GM19099 (cell line): ENCODE data around the gene TMEM147.

Source experiments
- POLR2A ChIP-seq: IDR thresholded peaks from 3 replicates; pipeline ENCODE4 v1.6.1; 2011; ENCODE audit warnings: low read depth; ENCODE audit not compliant: insufficient read length; ENCODE audit errors: extremely low read depth

The TMEM147 gene

DNA sequence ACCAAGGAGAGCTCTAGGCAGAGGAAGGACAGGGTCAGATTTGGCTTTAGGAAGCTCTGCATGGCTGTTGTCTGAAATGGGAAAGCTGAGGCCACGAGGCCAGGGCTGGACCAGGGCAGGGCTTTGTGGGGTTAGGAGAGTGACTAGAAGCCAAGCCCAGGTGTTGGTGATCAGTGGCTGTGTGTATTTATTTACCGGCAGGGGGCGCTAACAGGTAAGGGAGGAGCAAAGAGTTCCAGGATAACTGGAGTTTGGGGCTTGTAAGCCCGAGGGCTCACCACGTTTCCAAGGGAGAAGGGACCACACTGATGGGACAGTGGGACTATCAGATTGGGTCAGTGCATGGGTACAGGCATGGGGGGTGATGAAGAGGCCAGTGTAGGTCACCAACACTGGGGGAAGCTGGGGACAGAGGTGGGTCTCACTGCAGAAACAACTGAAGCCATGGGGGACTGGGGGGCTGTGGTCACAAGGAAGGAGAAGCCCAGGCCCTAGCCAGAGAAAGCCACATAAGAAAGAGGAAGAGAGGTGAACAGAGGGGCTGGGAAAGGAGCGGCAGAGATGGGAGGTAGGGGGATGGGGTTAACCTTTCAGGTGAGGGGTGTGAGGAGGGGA is 3.9 kb downstream of the TMEM147 start:
- no peak for TF ChIP-seq POLR2A

DNA sequence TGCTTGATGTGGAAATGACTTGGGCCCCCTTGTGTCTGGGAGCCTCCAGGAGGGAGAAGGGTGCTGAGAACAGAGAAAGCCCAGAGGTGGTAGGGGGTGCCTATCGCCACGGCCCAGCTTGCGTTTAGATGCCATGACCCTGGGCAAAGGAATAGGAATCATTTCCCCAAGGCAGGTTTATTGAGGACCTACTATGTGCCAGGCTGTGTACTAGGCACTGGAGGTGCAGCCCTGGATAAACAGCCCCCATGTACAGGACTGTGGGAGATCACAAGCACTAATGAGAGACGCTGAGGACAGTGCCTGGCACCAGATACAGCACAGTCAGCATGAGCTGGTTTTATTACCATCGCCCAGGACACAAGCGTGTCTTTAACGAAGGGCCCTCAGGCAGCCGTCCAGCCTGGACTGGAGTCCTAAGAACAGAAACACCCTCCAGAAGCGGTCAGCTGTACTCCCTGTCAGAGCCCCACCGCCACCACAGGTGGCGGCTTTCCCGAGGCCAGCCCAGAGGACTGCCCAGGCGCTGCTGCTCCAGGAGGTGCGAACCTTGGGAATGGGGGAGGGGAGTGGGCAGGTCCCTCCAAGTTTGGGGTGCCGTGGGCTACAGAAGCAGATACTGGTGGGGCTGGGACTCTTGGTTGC is 4.6 kb downstream of the TMEM147 start:
- no peak for TF ChIP-seq POLR2A

DNA sequence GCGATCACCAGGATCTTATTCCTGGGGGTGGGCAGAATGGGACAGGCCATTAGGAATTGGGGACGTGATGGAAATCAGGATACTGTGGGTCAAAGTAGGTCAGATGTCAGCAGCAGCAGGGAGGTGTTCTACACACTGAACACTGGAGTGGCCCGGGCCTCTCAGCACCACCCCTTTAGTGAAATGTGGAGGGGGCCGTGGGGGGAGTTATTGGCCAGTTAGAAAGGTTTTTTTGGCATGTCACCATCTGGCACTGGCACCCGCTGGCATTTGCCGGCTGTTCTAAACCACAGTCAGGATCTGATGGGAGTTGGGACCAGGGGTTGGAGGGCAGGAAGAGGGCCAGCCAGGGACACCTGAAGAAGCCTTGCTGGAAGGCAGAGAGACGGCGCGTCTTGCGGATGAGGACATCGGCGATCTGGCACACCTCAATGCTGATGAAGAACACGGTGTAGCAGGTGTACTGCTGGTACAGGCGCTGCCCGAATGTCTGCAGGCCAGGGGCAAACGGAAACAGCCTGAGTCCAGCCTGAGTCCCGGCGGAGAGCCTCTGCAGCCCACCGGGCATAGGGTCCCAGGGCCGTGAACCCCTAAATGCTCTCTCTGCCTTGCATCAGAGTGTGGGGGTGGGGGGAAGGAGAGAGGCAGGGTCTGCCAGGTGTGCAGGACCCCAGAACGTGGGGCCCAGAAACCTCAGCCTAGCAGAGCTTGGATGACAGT is 5.8 kb downstream of the TMEM147 start:
- TF ChIP-seq POLR2A = no peak

DNA sequence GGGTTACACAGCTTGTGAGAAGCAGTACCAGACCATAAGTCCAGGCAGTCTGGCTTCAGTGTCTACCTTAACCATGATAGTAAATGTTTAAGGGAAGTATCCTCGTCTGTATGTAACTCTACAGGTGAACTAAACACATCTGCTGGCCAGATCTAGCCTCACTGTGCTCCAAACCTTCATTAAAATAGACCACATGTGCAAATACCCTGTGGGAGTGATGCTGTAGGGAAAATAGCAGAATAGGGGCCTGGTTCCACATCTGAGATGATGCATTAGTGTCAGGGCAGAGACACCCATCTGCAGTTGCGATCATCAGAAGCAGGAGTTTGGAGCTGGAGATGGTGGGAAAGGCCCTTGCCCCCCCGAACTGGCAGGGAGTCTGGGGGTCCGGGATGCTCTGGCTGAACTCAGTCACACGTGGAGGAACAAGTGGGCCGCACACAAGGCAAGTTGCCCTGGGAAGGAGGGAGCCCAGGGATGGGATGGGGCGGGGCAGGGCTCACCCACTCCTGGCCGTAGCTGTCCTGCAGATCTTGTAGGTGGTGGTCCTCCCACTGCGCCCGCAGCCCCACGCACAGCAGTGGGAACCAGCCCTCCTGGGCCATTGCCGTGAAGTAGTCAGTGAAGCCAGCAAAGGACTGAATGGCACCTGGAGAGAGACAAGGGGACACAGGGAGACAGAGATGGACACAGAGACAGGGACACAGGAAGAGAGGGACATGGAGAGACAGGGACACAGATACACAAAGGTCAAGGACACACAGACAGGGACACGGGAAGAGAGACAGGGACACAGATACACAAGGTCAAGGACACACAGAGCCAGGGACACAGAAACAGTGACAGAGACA is 7.3 kb downstream of the TMEM147 start:
- TF ChIP-seq POLR2A = no peak

DNA sequence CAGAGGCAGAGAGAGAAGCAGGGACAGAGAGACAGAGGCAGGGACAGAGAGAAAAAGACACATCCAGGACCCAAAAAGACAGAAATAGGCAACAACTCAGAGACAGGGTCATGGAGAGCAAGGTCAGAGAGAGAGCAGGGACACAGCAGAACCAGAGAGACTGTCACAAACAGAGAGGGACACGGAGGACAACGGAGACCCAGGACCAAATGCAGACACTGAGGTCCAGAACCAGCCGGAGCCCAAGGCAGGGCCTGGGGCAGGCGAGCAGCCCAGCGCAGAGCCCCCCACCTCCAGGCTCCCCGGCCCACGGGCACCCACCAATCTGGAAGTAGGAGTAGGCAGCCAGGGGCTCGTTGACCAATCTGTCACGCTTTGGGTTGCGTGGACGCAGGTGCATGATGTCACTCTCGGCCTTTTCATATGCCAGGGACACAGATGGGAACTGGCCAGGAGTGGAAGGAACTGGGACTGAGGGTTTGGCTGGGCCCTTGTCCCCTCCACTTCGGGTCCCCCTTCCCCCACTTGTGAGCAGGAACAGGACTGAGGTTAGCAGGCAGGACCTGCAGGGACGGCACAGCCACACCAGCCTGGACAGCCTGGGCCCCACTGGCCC is 8.1 kb downstream of the TMEM147 start:
- no peak for TF ChIP-seq POLR2A

DNA sequence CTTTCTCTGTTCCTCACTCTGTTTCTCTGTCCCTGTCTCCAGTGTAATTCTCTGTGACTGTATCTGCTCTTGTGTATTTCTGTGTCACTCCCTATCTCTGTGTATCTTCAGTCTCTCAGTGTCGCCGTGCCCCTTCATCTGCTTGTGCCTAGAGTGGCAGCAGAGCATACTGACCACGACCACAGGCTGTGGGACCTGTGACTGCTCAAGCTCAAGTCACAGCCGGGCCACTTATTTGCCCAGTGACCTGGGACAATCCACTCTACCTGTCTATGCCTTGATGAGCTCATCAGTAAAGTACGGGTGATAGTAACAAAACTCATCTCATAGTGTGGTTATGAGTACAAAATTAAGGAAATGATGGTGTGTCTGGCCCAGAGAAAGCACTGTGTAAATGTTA is 8.7 kb downstream of the TMEM147 start:
- TF ChIP-seq POLR2A = no peak

DNA sequence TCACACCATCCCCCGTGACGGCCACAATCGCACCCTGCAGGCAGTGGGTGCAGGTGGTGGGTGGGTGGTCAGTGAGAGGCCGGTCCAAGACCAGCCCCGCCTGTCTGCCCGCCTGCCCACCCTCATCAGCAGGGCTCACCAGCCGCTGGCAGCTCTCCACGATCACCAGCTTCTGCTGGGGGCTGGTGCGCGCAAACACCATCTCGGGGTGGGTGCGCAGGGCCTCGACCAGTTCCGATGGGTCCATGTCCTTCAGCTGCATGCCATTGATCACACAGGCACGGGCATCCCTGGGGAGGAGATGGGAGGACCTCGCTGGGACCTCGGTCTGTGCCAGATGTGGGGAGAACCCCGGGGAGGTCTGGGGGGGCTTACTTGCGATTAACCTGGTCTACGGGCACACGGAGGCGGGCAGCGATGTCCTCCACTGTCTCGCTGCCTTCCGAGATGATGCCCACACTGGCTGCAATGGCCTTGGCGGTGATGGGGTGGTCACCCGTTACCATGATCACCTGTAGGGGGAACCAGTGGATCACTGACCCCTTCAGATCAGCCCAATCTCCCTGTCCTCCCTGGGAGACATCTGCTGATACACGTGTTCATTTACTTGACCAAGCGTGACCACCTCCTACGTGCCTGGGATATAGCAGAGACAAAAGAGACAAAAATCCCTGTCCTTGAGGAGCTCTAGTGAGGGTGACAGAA is 10.0 kb downstream of the TMEM147 start:
- no peak for TF ChIP-seq POLR2A

DNA sequence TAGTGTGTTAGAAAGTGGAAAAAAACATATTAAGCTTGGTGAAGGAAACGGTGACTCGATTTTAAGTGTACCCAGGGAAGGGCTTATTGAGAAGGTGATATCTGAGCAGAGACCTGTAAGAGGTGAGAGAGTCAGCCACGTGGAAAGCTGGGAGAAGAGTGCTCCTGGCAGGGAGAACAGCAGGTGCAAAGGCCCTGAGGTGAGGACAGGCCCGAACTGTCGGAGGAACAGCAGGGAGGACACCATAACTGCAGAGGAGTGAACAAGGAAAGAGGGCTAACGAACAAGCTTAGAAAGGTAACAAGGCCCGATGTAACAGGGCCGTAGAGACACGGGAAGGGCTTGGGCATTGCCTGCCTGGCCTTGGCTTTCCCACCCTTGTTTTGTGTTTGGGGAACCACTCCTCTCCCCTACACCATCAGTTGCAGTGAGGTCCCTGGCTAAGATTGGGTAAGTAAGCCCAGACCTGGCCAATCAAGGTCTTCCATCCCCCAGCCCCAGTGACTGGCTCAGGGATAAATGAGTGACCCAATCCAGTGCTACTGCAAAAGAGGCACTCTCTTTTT is 10.7 kb downstream of the TMEM147 start:
- TF ChIP-seq POLR2A = no peak

DNA sequence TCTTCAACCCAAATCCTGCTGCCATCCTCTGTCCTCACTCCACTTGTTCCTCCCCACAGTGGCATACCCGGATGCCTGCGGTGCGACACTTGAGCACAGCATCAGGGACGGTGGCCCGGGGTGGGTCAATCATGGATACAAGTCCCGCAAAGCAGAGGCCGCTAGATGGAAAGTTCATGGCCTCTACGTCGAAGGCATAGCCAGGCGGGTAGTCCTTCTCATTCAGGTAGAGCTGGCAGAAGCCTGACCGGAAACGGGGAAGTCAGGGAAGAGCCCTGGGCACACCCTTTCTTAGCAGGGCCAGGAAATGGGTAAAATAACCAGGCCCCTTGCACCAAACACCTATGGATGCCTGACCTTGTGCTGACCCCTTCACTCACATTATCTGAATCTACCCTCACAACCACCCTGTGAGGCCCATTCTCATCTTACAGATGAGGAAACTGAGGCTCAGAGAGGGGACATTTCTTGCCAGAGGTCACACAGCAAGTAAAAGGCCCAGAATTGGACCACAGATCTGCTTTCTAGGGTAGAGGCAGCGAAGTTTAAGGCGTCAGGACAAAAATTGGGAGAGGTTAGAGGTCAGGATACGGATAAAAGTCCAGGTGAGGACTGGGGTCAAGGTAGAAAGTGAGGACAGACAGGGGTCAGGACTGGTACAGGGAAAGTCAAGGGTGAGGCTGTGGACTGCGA is 11.6 kb downstream of the TMEM147 start:
- TF ChIP-seq POLR2A = no peak

DNA sequence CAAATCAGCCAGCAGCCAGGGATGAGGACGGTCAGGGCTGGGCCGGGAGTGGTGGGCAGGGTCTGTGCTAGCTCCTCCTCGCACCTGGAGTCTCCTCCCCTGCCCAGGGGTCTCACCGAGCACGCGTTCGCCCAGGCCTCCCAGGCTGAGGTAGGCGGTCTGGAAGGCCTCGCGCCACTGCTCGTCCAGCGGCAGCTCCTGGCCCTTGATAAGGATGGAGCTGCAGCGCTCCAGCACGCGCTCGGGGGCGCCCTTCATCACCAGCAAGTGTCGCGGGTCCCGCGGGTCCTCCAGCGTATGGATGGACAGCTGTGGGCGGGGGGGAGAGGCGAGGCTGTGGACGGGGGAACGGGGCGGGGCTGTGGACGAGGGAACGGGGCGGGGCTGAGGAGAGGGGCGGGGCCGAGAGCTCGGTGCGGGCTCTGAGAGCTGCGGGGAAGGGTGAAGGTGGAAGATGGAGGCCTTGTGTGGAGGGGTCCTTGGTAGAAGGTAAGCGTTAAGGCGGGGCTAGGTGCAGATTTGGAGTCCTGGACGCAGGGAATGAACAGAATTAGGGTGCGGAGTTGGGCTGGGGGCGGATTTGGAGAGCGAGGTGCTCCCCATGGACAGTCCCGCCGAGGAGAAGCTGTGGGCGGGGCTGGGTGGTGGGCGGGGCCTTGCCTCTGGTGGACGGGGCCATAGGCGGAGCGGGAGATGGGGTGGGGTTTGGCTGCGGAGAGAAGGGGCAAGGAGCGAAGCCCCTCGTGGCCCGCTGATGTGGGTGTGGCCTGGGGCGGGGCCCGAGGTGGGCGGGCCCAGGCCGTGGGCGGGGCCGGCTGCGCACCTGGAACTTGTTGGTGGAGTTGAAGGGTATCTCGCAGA is 12.3 kb downstream of the TMEM147 start:
- no peak for TF ChIP-seq POLR2A

DNA sequence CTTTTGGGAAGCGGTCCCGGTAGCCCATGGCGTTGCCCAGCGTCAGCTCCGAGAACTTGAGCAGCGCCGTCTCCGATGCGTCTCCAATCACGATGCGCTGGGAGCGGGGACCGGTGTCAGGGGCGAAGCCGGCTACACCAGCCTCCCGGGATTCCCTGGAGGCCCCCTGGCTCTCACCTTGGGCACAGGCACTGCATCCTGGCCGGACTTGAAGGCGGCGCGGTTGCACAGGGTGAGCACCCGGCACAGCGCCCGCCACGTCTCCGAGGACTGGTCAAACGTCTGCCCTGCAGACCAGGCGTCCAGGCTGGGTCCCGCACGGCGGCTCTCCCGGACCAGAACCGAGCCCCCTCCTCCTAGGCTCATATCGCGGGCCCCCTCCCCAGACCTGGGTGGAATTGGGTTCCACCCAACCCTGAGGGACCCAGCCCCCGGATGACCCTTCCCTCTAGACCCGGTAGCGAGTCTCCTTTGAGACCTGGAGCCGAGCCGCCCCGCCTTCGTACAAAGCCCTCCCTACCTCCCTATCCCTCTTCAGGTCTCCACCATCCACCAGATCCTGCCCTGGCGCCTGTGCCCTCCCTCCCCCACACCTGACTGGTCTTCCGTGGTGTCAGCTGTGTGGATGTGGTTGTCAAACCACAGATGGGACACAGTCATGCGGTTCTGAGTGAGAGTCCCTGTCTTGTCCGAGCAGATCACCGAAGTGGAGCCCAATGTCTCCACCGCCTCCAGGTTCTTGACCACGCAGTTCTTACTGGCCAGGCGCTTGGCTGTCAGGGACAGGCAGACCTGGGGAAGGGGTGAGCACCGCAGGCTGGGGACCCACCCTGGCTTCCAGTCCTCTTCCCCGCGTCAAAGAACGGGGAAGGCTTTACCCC is 13.2 kb downstream of the TMEM147 start:
- no peak for TF ChIP-seq POLR2A

DNA sequence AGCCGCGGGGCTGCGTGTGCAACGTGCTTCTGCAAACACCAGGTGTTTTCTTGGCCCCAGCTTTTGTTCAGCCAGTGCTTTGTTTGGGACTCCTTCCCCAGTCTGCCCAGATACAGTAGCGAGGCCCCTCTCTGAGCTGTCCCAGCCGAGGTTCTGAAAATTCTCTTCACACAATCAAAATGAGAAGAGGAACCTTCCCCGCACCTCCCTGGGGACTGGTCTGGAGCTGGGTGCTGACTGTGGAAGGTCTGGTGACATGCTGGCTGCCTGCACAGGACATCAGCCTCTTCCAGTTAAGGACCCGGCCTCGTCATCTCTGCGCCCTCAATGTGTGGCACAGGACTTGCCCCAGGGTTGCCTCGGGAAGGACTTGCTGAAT is 13.8 kb downstream of the TMEM147 start:
- TF ChIP-seq POLR2A = no peak
